Stimulated activated CD8-positive, alpha-beta memory T cell treated with anti-CD3 and anti-CD28 coated beads, Interleukin-12 subunit alpha, Interleukin-12 subunit beta, amount 100 ng/mL, for 1 hour (primary cell): ENCODE data around the gene KNTC1.
"Not testable (repeated sequence)": the region's sequence is repeated elsewhere in the genome, so short reads cannot be mapped to it uniquely, and the experiment has no call there.

Experiments used
- DNase-seq: peaks from one replicate; pipeline ENCODE4 v3.0.0-alpha.2; 2020; ENCODE audit warnings: low read depth

The KNTC1 gene

DNA sequence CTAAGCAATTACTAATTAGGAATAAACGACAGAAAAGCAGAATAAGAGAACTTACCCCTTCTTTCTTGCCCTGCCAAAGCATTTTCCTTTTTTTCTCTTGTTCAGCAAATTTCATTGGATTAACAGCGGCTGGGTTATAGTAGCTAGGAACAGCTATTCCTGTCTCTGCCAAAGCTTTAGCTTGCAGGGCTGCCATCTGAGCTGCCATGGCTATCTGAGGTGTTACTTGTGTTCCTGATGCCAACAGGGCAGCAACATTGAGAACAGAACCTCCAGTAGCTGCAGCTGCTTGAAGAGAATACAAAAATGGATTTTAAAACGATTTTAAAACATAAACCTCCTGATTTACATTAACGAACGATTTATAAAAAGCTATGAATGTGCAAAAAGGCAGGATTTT, 18.9 kb upstream of the KNTC1 start:
- no peak for DNase-seq

- DNase-seq, result not testable (repeated sequence)
These were observed 14.0 kb upstream of the KNTC1 start for GRCh38 chr12:122513028-122513427.

- DNase-seq, result no peak
These were observed 13.4 kb upstream of the KNTC1 start for GRCh38 chr12:122513660-122514059.

GRCh38 chr12:122515275-122515674, 11.8 kb upstream of the KNTC1 start:
- DNase-seq, result no peak

DNA sequence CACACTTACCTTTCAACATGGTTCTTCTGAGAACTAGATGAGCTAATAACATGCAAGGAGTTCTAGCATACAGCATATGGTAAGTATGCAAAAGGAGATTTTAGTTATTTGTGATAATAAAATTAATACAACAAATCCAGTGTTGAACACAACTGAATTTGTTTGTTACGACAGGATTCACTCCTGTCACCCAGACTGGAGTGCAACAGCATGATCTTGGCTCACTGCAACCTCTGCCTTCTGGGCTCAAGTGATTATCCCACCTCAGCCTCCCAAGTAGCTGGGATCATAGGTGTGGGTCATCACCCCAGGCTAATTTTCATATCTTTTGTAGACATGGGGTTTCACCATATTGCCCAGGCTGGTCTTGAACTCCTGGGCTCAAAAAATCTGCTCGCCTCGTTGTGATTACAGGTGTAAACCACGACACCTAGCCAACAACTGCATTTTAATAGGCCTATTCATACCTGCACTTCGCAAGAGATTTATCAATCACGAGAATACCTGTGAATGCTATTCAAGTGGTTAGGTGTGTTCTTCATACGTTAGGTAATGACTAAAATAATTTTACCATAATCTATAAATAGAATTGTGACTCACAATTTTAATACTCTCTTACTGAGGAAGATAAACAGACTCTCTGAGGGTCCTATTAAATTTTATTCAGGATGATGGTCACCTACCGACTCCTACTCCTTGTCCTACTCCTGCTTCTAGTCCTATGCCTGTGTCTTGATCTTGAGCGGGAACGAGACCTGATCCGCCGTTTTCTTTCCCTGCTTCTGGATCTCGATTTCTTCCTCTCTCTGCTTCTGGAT, 10.3 kb upstream of the KNTC1 start:
- DNase-seq, result no peak

DNA sequence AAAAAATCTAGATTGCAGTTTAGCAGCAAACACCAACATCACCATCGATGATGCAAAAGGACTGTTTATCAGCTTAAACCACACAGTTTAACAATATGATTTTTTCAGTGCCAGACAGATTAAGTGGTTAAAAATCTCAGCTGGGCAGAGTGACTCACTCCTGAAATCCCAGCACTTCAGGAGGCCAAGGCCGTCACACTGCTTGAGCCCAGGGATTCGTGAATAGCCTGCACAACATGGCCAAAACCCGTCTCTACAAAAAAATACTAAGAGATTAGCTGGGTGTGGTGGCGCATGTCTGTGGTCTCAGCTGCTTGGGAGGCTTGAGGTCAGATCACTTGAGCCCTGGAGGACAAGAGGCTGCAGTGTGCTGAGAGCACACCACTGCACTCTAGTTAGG, 9.2 kb upstream of the KNTC1 start:
- no peak for DNase-seq

GRCh38 chr12:122518908-122519307, 8.1 kb upstream of the KNTC1 start:
- DNase-seq, result no peak

- DNase-seq, result no peak
These were observed 7.6 kb upstream of the KNTC1 start for GRCh38 chr12:122519418-122519817.

DNA sequence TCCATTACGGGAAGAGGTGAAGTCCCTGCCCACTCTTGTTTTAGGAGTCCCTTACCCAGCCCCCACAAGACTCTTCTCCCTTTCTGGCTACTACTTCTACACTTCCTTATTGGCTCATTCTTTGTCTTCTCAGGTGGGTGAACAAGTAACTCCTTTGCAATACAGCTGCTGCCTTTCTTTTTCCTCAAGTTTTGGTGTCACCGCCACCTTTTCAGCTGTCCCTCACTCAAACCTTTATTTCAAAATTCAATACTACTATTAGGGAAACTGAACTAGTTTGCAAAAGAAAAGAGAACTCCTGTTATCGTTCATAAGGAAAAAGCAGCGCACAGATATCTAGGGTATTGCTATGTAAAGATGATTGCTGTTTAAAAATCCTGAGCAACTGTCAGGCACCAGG, 6.4 kb upstream of the KNTC1 start:
- DNase-seq, result no peak

DNA sequence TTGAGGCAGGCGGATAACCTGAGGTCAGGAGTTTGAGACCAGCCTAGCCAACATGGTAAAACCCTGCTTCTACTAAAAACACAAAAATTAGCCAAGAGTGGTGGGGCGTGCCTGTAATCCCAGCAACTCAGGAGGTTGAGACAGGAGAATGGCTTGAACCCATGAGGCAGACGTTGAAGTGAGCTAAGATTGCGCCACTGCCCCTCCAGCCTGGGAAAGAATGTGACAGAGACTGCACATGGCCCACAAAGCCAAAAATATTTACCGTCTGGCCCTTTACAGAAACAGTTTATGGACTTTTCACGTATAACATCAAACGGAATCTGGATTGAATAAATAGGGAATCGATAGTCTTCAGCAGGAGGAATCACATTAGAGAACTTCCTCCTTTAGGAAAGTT, 3.8 kb upstream of the KNTC1 start:
- DNase-seq, result no peak

DNA sequence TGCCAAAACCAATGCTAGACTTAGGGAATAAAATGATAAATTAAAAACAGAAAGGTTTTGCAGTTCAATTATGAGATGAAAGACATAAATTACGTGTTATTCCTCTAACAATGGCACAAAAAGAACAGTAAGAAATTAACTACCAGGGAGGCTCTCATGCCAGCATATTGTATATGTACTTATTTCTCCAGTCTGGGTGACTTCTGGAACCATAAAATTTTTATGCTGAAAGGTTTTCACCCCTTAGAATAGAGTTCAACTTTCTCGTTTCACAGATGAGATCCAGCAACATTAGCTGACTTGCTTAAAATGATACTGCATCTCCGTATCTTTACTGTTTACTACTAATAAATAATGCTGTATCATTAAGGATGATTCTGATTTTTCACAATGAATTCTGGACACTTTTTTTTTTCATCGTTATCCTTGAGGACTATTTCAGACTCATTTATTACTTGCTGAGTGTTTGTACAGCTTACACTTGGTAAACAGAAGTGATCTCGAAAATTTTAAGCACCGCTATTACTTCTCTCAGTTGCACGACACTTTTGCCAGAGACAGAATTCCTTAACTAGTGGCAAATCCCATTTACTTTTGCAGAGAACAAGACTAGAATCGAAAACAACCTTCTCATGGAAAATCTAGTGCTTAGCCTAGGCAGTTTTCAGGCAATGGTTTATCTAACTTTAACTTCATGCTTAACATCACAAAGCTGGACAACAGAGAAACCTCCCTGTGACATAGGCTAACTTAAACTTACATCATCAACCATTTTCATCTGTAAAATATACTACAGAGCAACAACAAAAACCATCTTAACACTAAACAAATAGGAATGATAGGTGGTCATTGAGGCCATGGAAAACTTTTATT, 3.0 kb upstream of the KNTC1 start:
- DNase-seq, result no peak

DNA sequence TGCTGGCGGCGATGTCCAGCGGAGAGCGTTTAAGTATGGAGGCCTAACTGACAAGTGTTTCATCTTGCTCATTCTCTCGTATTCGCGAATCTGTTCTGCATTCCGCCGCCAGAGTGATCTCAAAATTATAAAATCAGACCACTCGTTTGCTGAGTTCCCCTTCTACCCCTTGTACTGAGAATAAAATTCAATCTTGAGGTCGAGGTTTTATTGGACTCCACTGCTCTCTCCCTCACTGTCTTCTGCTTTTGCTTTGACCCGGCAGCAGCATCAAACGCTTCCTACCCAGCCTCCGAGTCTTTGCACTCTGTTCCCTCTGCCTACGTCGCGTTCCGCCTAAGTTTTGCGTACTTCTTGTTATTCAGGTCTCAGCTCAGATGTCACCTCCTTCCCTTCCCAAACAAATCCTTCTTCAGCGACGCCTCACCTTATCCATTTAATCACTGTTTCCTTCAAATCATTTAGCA, 462 bp downstream of the KNTC1 start:
- DNase-seq, result no peak

DNA sequence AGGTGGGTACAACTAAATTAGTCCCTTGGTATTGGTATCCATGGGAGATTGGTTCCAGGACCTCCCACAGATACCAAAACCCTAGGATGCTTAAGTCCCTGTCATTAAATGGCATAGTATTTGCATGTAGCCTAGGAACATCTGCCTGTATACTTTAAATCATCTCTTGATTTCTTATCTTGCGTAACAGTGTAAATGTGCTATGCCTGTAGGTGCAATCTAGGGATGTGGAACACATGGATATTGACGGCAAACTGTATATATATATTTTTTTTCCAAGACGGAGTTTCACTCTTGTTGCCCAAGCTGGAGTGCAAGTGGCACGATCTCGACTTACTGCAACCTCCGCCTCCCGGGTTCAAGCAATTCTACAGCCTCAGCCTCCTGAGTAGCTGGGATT, 1.5 kb downstream of the KNTC1 start:
- no peak for DNase-seq

- DNase-seq, result no peak
These were observed 1.9 kb downstream of the KNTC1 start for GRCh38 chr12:122528992-122529391.

DNA sequence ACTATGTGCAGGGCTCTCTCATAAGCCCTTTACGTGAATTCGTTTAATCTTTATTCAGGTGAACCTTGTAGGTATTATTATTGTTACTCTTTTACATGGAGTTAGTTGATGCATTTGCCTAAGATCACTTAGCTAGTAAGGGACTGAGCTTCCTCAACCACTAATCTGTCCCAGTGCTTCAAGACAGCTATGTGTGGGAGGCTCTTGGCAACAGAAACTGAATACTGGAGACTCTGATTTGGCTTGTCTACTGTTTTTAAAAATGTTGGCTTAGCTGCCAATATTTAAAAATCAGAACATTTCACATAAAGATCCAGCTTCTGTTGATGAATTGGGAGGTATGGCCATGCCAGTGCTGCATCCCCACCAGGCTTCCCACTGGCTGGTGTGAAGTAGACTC, 6.8 kb downstream of the KNTC1 start:
- no peak for DNase-seq

DNA sequence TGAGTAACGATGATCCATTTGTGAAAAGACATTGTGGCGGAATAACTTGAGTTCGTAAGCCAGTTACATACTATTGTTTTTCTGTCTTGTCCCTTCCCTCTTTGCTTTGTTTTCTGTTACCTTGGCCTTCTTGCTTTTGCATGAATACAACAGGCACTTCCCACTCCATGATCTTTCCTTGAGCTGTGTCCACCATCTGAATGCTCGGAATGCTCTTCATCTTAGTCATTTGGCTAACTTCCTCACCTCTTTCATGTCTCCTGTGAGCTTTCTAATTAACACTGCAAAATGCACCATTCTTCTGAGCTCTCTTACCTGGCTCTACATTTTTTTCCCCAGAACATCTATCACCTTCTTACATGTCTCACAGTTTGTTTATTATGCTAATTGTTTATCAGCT, 10.0 kb downstream of the KNTC1 start:
- DNase-seq, result no peak

GRCh38 chr12:122538496-122538895, 11.4 kb downstream of the KNTC1 start:
- no peak for DNase-seq

DNA sequence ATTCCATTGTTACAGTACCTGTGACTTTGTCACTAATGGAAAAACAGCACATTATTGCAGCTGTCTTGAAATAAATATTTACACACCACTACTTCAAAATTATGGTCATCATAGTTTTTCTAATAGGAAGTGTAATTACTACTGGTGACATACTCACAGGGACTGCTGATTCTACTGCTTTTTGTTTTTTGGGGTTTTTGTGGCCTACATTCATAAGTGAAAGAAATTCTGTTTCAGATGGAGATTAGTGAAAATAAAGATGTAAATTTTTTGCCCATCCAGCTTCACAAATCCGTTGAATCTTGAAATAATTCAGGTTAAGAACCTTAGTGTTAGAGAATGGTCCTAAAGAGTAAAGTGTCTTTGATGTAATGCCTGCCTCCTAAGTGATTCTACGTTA, 17.5 kb downstream of the KNTC1 start:
- no peak for DNase-seq

GRCh38 chr12:122545855-122546254, 18.8 kb downstream of the KNTC1 start:
- no peak for DNase-seq

DNA sequence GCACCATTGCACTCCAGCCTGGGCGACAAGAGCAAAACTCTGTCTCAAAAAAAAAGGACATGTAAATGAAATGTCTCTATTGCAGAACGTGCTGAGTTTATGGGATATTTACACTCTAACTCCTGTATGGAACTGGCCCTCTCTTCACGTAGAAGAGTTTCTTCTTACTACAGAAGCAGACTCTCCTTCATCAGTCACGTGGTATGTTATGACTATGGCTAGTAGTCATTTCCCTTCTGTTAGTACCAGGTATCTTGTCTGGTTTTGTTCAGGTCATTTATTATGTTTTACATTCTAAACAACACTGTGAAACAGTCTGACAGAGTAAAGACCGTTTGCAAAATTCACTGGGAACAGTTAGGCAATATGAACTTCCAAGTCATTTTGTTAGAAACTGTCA, 20.3 kb downstream of the KNTC1 start:
- no peak for DNase-seq

GRCh38 chr12:122558745-122559641, 31.9 kb downstream of the KNTC1 start:
- DNase-seq, result no peak

- DNase-seq, result no peak
These were observed 33.1 kb downstream of the KNTC1 start for GRCh38 chr12:122560138-122560537.
